ENCODE results near the gene ADGRL1. TPM values are rescaled to one million over a fixed set of nuclear protein-coding genes. Genes with fewer than 3 reads are reported as not detected.

The ADGRL1 gene
- total RNA-seq, 1 experiment from 2014 or later, result 39.3 TPM

- BruUV-seq (replicated peaks), result no TSS peak
- Histone ChIP-seq H3K9me2 (replicated peaks; ENCODE audit: low read length) (no peaks in the 10 kb centered on the region), H3K9ac (ENCODE audit: low read length) (no peak overlapping the region), H2AFZ (ENCODE audit: low read length) (no peak overlapping the region), H3K4me3 (ENCODE audit: low read length) (no peak overlapping the region), H3K27ac (ENCODE audit: low read length) (no peak overlapping the region), H3F3A (ENCODE audit: low read length, unreplicated experiment) (no peaks in the 10 kb centered on the region), H3K27me3 (ENCODE audit: low read length) (no peaks in the 10 kb centered on the region), H3K9me3 (ENCODE audit: low read length) (no peaks in the 10 kb centered on the region), H3K4me2 (ENCODE audit: low read length) (no peak overlapping the region), H3K4me1 (ENCODE audit: insufficient read depth, low read length) (no peaks in the 10 kb centered on the region), H3K79me2 (ENCODE audit: low read length) (no peaks in the 10 kb centered on the region), H3K36me3 (ENCODE audit: low read depth, low read length) (peaks cover 14% of the 10 kb centered on the region), H4K20me1 (ENCODE audit: low read length) (no peaks in the 10 kb centered on the region)
- ATAC-seq, result no peak
- no peak for DNase-seq
- ChIA-PET CTCF (no interaction called here), POLR2A (ENCODE audit: unreplicated experiment) (no interaction called here)
- intact Hi-C loops (cut with micrococcal nuclease), result no loop called here
- TF ChIP-seq EZH2phosphoT487 (IDR thresholded peaks at IDR 0.05; ENCODE audit: borderline replicate concordance, low read length), result no peak
- TF ChIP-seq EZH2 (IDR thresholded peaks at IDR 0.05; ENCODE audit: low read length, unreplicated experiment), result no peak
- no peak for TF ChIP-seq CTCF (conservative IDR thresholded peaks at IDR 0.05; ENCODE audit: low read depth, low read length)
These were observed 47.5 kb downstream of the ADGRL1 start for GRCh38 chr19:14158276-14159023.

GRCh38 chr19:14156971-14157717 lies 48.8 kb downstream of the ADGRL1 start:
- H3K9ac ChIP-seq (ENCODE audit: low read length), result no peak overlapping the region
- H3K79me2 ChIP-seq (ENCODE audit: low read length), result no peaks in the 10 kb centered on the region
- H3K27me3 ChIP-seq (ENCODE audit: low read length), result no peaks in the 10 kb centered on the region
- no peak overlapping the region for H3K27ac ChIP-seq (ENCODE audit: low read length)
- no peaks in the 10 kb centered on the region for H3K9me2 ChIP-seq (replicated peaks; ENCODE audit: low read length)
- ATAC-seq (no peak), DNase-seq (no peak)
- TSS peak; percentile 16 for BruUV-seq (replicated peaks)
- H3F3A ChIP-seq (ENCODE audit: low read length, unreplicated experiment), result no peaks in the 10 kb centered on the region
- no peaks in the 10 kb centered on the region for H4K20me1 ChIP-seq (ENCODE audit: low read length)
- no peak overlapping the region for H3K4me3 ChIP-seq (ENCODE audit: low read length)
- intact Hi-C loops (cut with micrococcal nuclease), result no loop called here
- H2AFZ ChIP-seq (ENCODE audit: low read length), result no peak overlapping the region
- H3K4me1 ChIP-seq (ENCODE audit: insufficient read depth, low read length), result no peaks in the 10 kb centered on the region
- ChIA-PET CTCF (no interaction called here), POLR2A (ENCODE audit: unreplicated experiment) (no interaction called here)
- peaks cover 14% of the 10 kb centered on the region for H3K36me3 ChIP-seq (ENCODE audit: low read depth, low read length)
- no peak for TF ChIP-seq EZH2 (IDR thresholded peaks at IDR 0.05; ENCODE audit: low read length, unreplicated experiment)
- H3K9me3 ChIP-seq (ENCODE audit: low read length), result no peaks in the 10 kb centered on the region
- H3K4me2 ChIP-seq (ENCODE audit: low read length), result no peak overlapping the region

- Histone ChIP-seq H3K79me2 (ENCODE audit: low read length) (no peaks in the 10 kb centered on the region), H3K9ac (ENCODE audit: low read length) (no peak overlapping the region), H3K9me2 (replicated peaks; ENCODE audit: low read length) (no peaks in the 10 kb centered on the region), H3K4me2 (ENCODE audit: low read length) (no peak overlapping the region), H3F3A (ENCODE audit: low read length, unreplicated experiment) (no peaks in the 10 kb centered on the region), H3K4me3 (ENCODE audit: low read length) (no peak overlapping the region), H4K20me1 (ENCODE audit: low read length) (no peaks in the 10 kb centered on the region), H3K27ac (ENCODE audit: low read length) (no peak overlapping the region), H3K27me3 (ENCODE audit: low read length) (no peaks in the 10 kb centered on the region), H3K4me1 (ENCODE audit: insufficient read depth, low read length) (no peaks in the 10 kb centered on the region), H3K36me3 (ENCODE audit: low read depth, low read length) (peaks cover 14% of the 10 kb centered on the region), H2AFZ (ENCODE audit: low read length) (no peak overlapping the region), H3K9me3 (ENCODE audit: low read length) (no peaks in the 10 kb centered on the region)
- no peak for DNase-seq
- ChIA-PET POLR2A (ENCODE audit: unreplicated experiment) (no interaction called here), CTCF (no interaction called here)
- no peak for TF ChIP-seq EZH2phosphoT487 (IDR thresholded peaks at IDR 0.05; ENCODE audit: borderline replicate concordance, low read length)
- no peak for TF ChIP-seq CTCF (conservative IDR thresholded peaks at IDR 0.05; ENCODE audit: low read depth, low read length)
- TF ChIP-seq EZH2 (IDR thresholded peaks at IDR 0.05; ENCODE audit: low read length, unreplicated experiment), result no peak
- no peak for ATAC-seq
- BruUV-seq (replicated peaks), result no TSS peak
- intact Hi-C loops (cut with micrococcal nuclease), result no loop called here
These were observed 49.8 kb downstream of the ADGRL1 start for GRCh38 chr19:14156122-14156521.
